ENCODE results near the gene MRAP.

- TF ChIP-seq POLR2A (IDR thresholded peaks at IDR 0.05; ENCODE audit: low read length) (no peak), GATA1 (IDR thresholded peaks at IDR 0.05; ENCODE audit: low read depth, low read length) (no peak)
These were observed 38.5 kb upstream of the MRAP start for GRCh38 chr21:32260130-32260529.
